Astrocyte of the spinal cord (primary cell): ENCODE measurements around the gene MANSC1.

Source experiments
- DNase-seq: peaks from one replicate; pipeline ENCODE4 v3.0.0; 2011; ENCODE audit warnings: low read depth, low spot score
- H3K4me3 ChIP-seq: 2 replicates; pipeline ENCODE4 v1.5.1; 2011; ENCODE audit warnings: low read depth, mild to moderate bottlenecking, low read length, moderate library complexity
- CTCF ChIP-seq: IDR thresholded peaks from 2 replicates; pipeline ENCODE4 v1.5.1; 2012; ENCODE audit warnings: low read depth, mild to moderate bottlenecking, low read length, inconsistent platforms
- in situ Hi-C: cut with HindIII; loops from 2 replicates; pipeline ENCODE4 v1.10.0; 2017; ENCODE audit warnings: low sequenced_read_pairs

Gene MANSC1

GRCh38 chr12:12365446-12365802 is 15.4 kb upstream of the MANSC1 start:
- no peak for DNase-seq
- no peak overlapping the region for H3K4me3 ChIP-seq
- no peak for TF ChIP-seq CTCF
- in situ Hi-C loops: no loop called here

- TF ChIP-seq CTCF: no peak
- no peak overlapping the region for H3K4me3 ChIP-seq
- DNase-seq: no peak
- in situ Hi-C loops: no loop called here
Measured at GRCh38 chr12:12364787-12365445, 14.9 kb upstream of the MANSC1 start.

GRCh38 chr12:12358528-12358927 is 8.5 kb upstream of the MANSC1 start:
- DNase-seq: no peak
- in situ Hi-C loops: no loop called here
- TF ChIP-seq CTCF: no peak
- no peak overlapping the region for H3K4me3 ChIP-seq

GRCh38 chr12:12357719-12358461 is 7.8 kb upstream of the MANSC1 start:
- peak overlapping the region; percentile 79 for H3K4me3 ChIP-seq
- DNase-seq: peak; percentile 36
- in situ Hi-C loops: no loop called here
- no peak for TF ChIP-seq CTCF

GRCh38 chr12:12356896-12357718 is 7.1 kb upstream of the MANSC1 start, which contains the start of gene BORCS5:
Gene BORCS5 (plus strand): TSS chr12:12357078. CDS start chr12:12357452, 374 bp downstream.
- H3K4me3 ChIP-seq: peak within 1 kb of the TSS; percentile 79
- DNase-seq: peak; percentile 92
- in situ Hi-C loops: no loop called here
- no peak for TF ChIP-seq CTCF

GRCh38 chr12:12356467-12356895 is 6.4 kb upstream of the MANSC1 start:
- TF ChIP-seq CTCF: no peak
- in situ Hi-C loops: no loop called here
- peak overlapping the region; percentile 79 for H3K4me3 ChIP-seq
- no peak for DNase-seq
